IMR-90 (cell line): ENCODE data around the gene FAM186B. TPM values are rescaled to one million over a fixed set of nuclear protein-coding genes. Genes with fewer than 3 reads are reported as not detected.

Source experiments
- ATAC-seq: fragments of 200-7000 bp; cut with Tn5 transposase; 2 replicates; pipeline ENCODE4 v1.9.1; 2020; ENCODE audit warnings: low read depth, mild to moderate bottlenecking, moderate library complexity
- BruUV-seq: library from RNA; stranded (reverse); fragments of 400-500 nt; replicated peaks from 2 replicates; lab custom pipeline; 2021; lab: Mats Ljungman, UMichigan
- CTCF ChIA-PET: fragments of 300-600 bp; formaldehyde crosslinking; extraction: SDS; loops from one replicate; lab custom pipeline; 2021; ENCODE audit warnings: antibody characterized with exemption; lab: Yijun Ruan, JAX
- POLR2A ChIA-PET: fragments of 300-600 bp; sonication (Branson Sonifier 250); formaldehyde crosslinking; loops from one replicate; lab custom pipeline; 2022; ENCODE audit warnings: antibody characterized with exemption; ENCODE audit not compliant: unreplicated experiment; lab: Charles Lee
- DNase-seq: peaks from one replicate; pipeline ENCODE4 v3.0.0; 2013
- H2AFZ ChIP-seq: replicated peaks from 2 replicates; pipeline ENCODE3; 2013; ENCODE audit warnings: low read length, mild to moderate bottlenecking; ENCODE audit not compliant: poor library complexity
- H2AK5ac ChIP-seq: 2 replicates; pipeline ENCODE4 v1.6.1; 2013; ENCODE audit warnings: low read depth, low read length, inconsistent platforms
- H2AK9ac ChIP-seq: replicated peaks from 2 replicates; pipeline ENCODE3; 2013; ENCODE audit warnings: mild to moderate bottlenecking, low read depth, low read length, moderate library complexity; ENCODE audit not compliant: poor library complexity
- H2BK120ac ChIP-seq: 2 replicates; pipeline ENCODE4 v1.6.1; 2013; ENCODE audit warnings: low read depth, low read length, inconsistent platforms
- H2BK15ac ChIP-seq: 3 replicates; pipeline ENCODE4 v1.6.1; 2013; ENCODE audit warnings: low read depth, low read length, inconsistent platforms
- H2BK20ac ChIP-seq: 2 replicates; pipeline ENCODE4 v1.6.1; 2013; ENCODE audit warnings: low read depth, mild to moderate bottlenecking, inconsistent platforms, low read length, moderate library complexity
- H2BK5ac ChIP-seq: 2 replicates; pipeline ENCODE4 v1.6.1; 2013; ENCODE audit warnings: mild to moderate bottlenecking, low read depth, low read length, inconsistent platforms; ENCODE audit not compliant: poor library complexity, severe bottlenecking
- H3K14ac ChIP-seq: replicated peaks from 2 replicates; pipeline ENCODE4 v1.6.1; 2013; ENCODE audit warnings: low read depth, low read length, inconsistent platforms
- H3K18ac ChIP-seq: 2 replicates; pipeline ENCODE4 v1.6.1; 2013; ENCODE audit warnings: low read depth, low read length, control low read depth
- H3K23ac ChIP-seq: 2 replicates; pipeline ENCODE4 v1.6.1; 2013; ENCODE audit warnings: low read depth, low read length, inconsistent platforms
- H3K27ac ChIP-seq: 2 replicates; pipeline ENCODE4 v1.5.1; 2013; ENCODE audit warnings: mild to moderate bottlenecking, control low read depth, low read length; ENCODE audit not compliant: insufficient read depth
- H3K27me3 ChIP-seq: 2 replicates; pipeline ENCODE4 v1.6.1; 2013; ENCODE audit warnings: low read length; ENCODE audit not compliant: control insufficient read depth, insufficient read depth
- H3K36me3 ChIP-seq: 2 replicates; pipeline ENCODE4 v1.6.1; 2013; ENCODE audit warnings: low read length, mixed read lengths; ENCODE audit not compliant: control insufficient read depth, insufficient read depth
- H3K4ac ChIP-seq: 2 replicates; pipeline ENCODE4 v1.6.1; 2013; ENCODE audit warnings: low read depth, low read length, inconsistent platforms
- H3K4me1 ChIP-seq: 2 replicates; pipeline ENCODE4 v1.6.1; 2013; ENCODE audit warnings: low read length, mixed read lengths; ENCODE audit not compliant: control insufficient read depth, insufficient read depth
- H3K4me2 ChIP-seq: 2 replicates; pipeline ENCODE4 v1.6.1; 2013; ENCODE audit warnings: low read depth, mild to moderate bottlenecking, control low read depth, low read length, moderate library complexity
- H3K4me3 ChIP-seq: 2 replicates; pipeline ENCODE4 v1.5.1; 2013; ENCODE audit warnings: low read depth, mild to moderate bottlenecking, control low read depth, low read length, moderate library complexity; ENCODE audit not compliant: insufficient read depth
- H3K56ac ChIP-seq: 2 replicates; pipeline ENCODE4 v1.6.1; 2013; ENCODE audit warnings: low read length, inconsistent platforms; ENCODE audit not compliant: insufficient read depth; ENCODE audit errors: extremely low read depth
- H3K79me1 ChIP-seq, 2 experiments: 2 replicates each; pipeline ENCODE4 v1.6.1; 2013; ENCODE audit warnings: low read length in 2 of 2, inconsistent platforms in 1 of 2, low read depth in 1 of 2
- H3K9ac ChIP-seq: 2 replicates; pipeline ENCODE4 v1.6.1; 2013; ENCODE audit warnings: low read depth, low read length, control low read depth
- H3K9me1 ChIP-seq: 2 replicates; pipeline ENCODE4 v1.6.1; 2013; ENCODE audit warnings: low read length, inconsistent platforms; ENCODE audit not compliant: insufficient read depth
- H3K9me3 ChIP-seq: 2 replicates; pipeline ENCODE4 v1.6.1; 2013; ENCODE audit warnings: low read length; ENCODE audit not compliant: control insufficient read depth, insufficient read depth
- H4K20me1 ChIP-seq: 2 replicates; pipeline ENCODE4 v1.6.1; 2013; ENCODE audit warnings: low read length, inconsistent platforms; ENCODE audit not compliant: insufficient read depth
- H4K5ac ChIP-seq: 2 replicates; pipeline ENCODE4 v1.6.1; 2013; ENCODE audit warnings: mild to moderate bottlenecking, low read depth, low read length, control low read depth
- H4K8ac ChIP-seq, 2 experiments: 2 replicates each; pipeline ENCODE4 v1.6.1; 2013; ENCODE audit warnings: low read depth in 2 of 2, low read length in 2 of 2, control low read depth in 1 of 2, inconsistent platforms in 1 of 2
- H4K91ac ChIP-seq: 2 replicates; pipeline ENCODE4 v1.6.1; 2013; ENCODE audit warnings: low read depth, low read length, inconsistent platforms; ENCODE audit not compliant: insufficient read depth
- BHLHE40 ChIP-seq: fragments of 150-350 bp; IDR thresholded peaks from 2 replicates; pipeline ENCODE4 v1.6.1; 2016; ENCODE audit warnings: mild to moderate bottlenecking, low read depth, low read length
- CEBPB ChIP-seq: IDR thresholded peaks from 2 replicates; pipeline ENCODE4 v1.6.1; 2012; ENCODE audit warnings: low read depth, low read length, improper control_type of control experiment
- CHD1 ChIP-seq: IDR thresholded peaks from 2 replicates; pipeline ENCODE4 v1.6.1; 2012; ENCODE audit warnings: low read depth, low read length, improper control_type of control experiment
- CTCF ChIP-seq: conservative IDR thresholded peaks from 2 replicates; pipeline ENCODE4 v1.5.1; 2012; ENCODE audit warnings: mild to moderate bottlenecking, low read depth, low read length, improper control_type of control experiment
- ELK1 ChIP-seq: fragments of 150-350 bp; IDR thresholded peaks from 2 replicates; pipeline ENCODE4 v1.6.1; 2016; ENCODE audit warnings: low read depth, mild to moderate bottlenecking, low read length, moderate library complexity, borderline replicate concordance
- FOS ChIP-seq: fragments of 150-350 bp; IDR thresholded peaks from 2 replicates; pipeline ENCODE4 v1.6.1; 2016; ENCODE audit warnings: low read depth, low read length
- MAFK ChIP-seq: IDR thresholded peaks from 2 replicates; pipeline ENCODE4 v1.6.1; 2012; ENCODE audit warnings: low read depth, low read length, improper control_type of control experiment
- MXI1 ChIP-seq: IDR thresholded peaks from 2 replicates; pipeline ENCODE4 v1.6.1; 2012; ENCODE audit warnings: low read depth, mild to moderate bottlenecking, low read length, moderate library complexity, borderline replicate concordance
- NFE2L2 ChIP-seq: fragments of 150-350 bp; IDR thresholded peaks from 2 replicates; pipeline ENCODE4 v1.6.1; 2016; ENCODE audit warnings: low read depth, mild to moderate bottlenecking, low read length
- RAD21 ChIP-seq: IDR thresholded peaks from 2 replicates; pipeline ENCODE4 v1.6.1; 2012; ENCODE audit warnings: low read length, improper control_type of control experiment
- RFX5 ChIP-seq: IDR thresholded peaks from 2 replicates; pipeline ENCODE4 v1.8.0; 2012; ENCODE audit warnings: low read depth, mild to moderate bottlenecking, low read length, moderate library complexity
- SMC3 ChIP-seq: fragments of 150-350 bp; IDR thresholded peaks from 2 replicates; pipeline ENCODE4 v1.6.1; 2016; ENCODE audit warnings: low read depth, mild to moderate bottlenecking, antibody characterized with exemption, low read length, moderate library complexity
- USF2 ChIP-seq: fragments of 150-350 bp; IDR thresholded peaks from 2 replicates; pipeline ENCODE4 v1.6.1; 2017; ENCODE audit warnings: mild to moderate bottlenecking, antibody characterized with exemption, low read length, low read depth
- WGBS, 2 experiments: methylation state at CpG; one replicate each; pipeline versions ENCODE4 v1.1.5 to v1.1.7; 2013; ENCODE audit warnings: missing lambda C conversion rate in 2 of 2; ENCODE audit not compliant: insufficient read length in 1 of 2; ENCODE audit errors: extremely low coverage in 2 of 2; 5-methylcytosine and 5-hydroxymethylcytosine counted together
- dilution Hi-C: fragments of 300-500 bp; cut with HindIII; formaldehyde crosslinking; loops from one replicate; pipeline ENCODE4 v1.14.3; 2018; ENCODE audit warnings: low sequenced_read_pairs; ENCODE audit not compliant: unreplicated experiment
- in situ Hi-C: fragments of 300-500 bp; cut with MboI; formaldehyde crosslinking; loops from 3 replicates; pipeline ENCODE4 v1.14.3; 2019; ENCODE audit warnings: low sequenced_read_pairs, inconsistent platforms, mixed read lengths
- intact Hi-C: fragments of 100-400 bp; cut with micrococcal nuclease; formaldehyde crosslinking; loops from 2 replicates; pipeline ENCODE4 v1.10.0; 2022
- polyA plus RNA-seq, 3 experiments: library from polyadenylated mRNA; depleted of rRNA; stranded (reverse); fragments of >200 nt; gene quantifications; 2 replicates each; pipeline ENCODE4 v1.2.3, GENCODE V29; 2012; ENCODE audit warnings: low replicate concordance in 1 of 3
- total RNA-seq: library from RNA; depleted of rRNA; stranded (reverse); fragments of >200 nt; gene quantifications from 2 replicates; pipeline ENCODE4 v1.2.3, GENCODE V29; 2012

FAM186B gene
- total and polyA plus RNA-seq, 2 of the 4 experiments (the other 2 are of a cell fraction), result 0.10 to 0.18 TPM

GRCh38 chr12:49580572-49581535 is 24.6 kb downstream of the FAM186B start:
- Histone ChIP-seq H3K27ac (no peak overlapping the region), H4K20me1 (peaks cover 9% of the 10 kb centered on the region), H3K14ac (no peak overlapping the region), H2BK20ac (no peak overlapping the region), H3K56ac (no peak overlapping the region), H2BK5ac (no peak overlapping the region), H3K18ac (no peak overlapping the region), H3K79me1 (peaks cover 0 to 16% of the 10 kb centered on the region in 2 experiments; a peak in 3 of 4 replicates), H3K9me1 (no peaks in the 10 kb centered on the region), H3K27me3 (no peaks in the 10 kb centered on the region), H2BK15ac (no peak overlapping the region), H3K9ac (no peak overlapping the region), H3K9me3 (no peaks in the 10 kb centered on the region), H3K4me1 (peaks cover 2% of the 10 kb centered on the region; the same call in 1 of the 2 replicates), H3K36me3 (peaks cover 2% of the 10 kb centered on the region), H3K4ac (no peak overlapping the region), H3K23ac (no peak overlapping the region), H2BK120ac (no peak overlapping the region), H4K91ac (no peak overlapping the region), H3K4me2 (no peak overlapping the region), H2AFZ (peak overlapping the region; percentile 54), H4K5ac (no peak overlapping the region), H4K8ac (no peak overlapping the region; a peak in 1 of 4 replicates), H2AK5ac (no peak overlapping the region), H2AK9ac (peak overlapping the region; percentile 63), H3K4me3 (no peak overlapping the region)
- ChIA-PET POLR2A (no interaction called here), CTCF (interaction anchor here (0.6 to 5.4 kb wide), 11 partner anchors 9 to 292 kb away, joined by 3 to 36 read pairs (median 5); partner anchors contain the start of gene DNAJC22)
- intact Hi-C loops (loop anchor here (1.0 to 5.0 kb wide), 4 partner anchors 69 to 292 kb away; no protein-coding TSS in a partner anchor), dilution Hi-C loops (no loop called here), in situ Hi-C loops (no loop called here)
- peak; percentile 77 for DNase-seq
- no TSS peak for BruUV-seq
- ATAC-seq, result peak; percentile 97
- WGBS, 2 experiments, result 30% methylated on average over 2 of the region's 8 CpGs; no CpG with 5 or more reads in 1 of the 2 experiments
- TF ChIP-seq MXI1 (no peak), RFX5 (no peak), CTCF (peak; percentile 84), CEBPB (no peak), NFE2L2 (no peak), USF2 (no peak), FOS (no peak), CHD1 (no peak), SMC3 (peak; percentile 83), ELK1 (no peak), BHLHE40 (no peak), MAFK (no peak), RAD21 (peak; percentile 89)
